Amygdala (tissue), 56 donors: ENCODE results near the gene KIF18A.

Source experiments
- DNase-seq, 56 donors: peaks; one replicate each; lab custom pipeline; 2025; lab: John Stamatoyannopoulos, UW

The KIF18A gene

GRCh38 chr11:27972522-27973170 is 135.3 kb downstream of the KIF18A start:
- DNase-seq = no peak

GRCh38 chr11:27971171-27971570 is 136.8 kb downstream of the KIF18A start:
- DNase-seq = no peak
